PC-9 (cell line): Measurements from ENCODE around the gene ZSWIM3. TPM values are rescaled to one million over a fixed set of nuclear protein-coding genes. Genes with fewer than 3 reads are reported as not detected.

Experiments used
- BruUV-seq: library from RNA; stranded (reverse); fragments of 400-500 nt; replicated peaks from 2 replicates; lab custom pipeline; 2021; lab: Mats Ljungman, UMichigan
- CTCF ChIA-PET: fragments of 300-600 bp; sonication (Branson Sonifier 250); formaldehyde crosslinking; loops from one replicate; lab custom pipeline; 2022; ENCODE audit warnings: antibody characterized with exemption; lab: Charles Lee
- POLR2A ChIA-PET: fragments of 300-600 bp; sonication (Branson Sonifier 250); formaldehyde crosslinking; loops from one replicate; lab custom pipeline; 2022; ENCODE audit warnings: antibody characterized with exemption; ENCODE audit not compliant: unreplicated experiment; lab: Charles Lee
- DNase-seq, 2 experiments: peaks; one replicate each; pipeline versions ENCODE4 v3.0.0 to v3.0.0-alpha.2; 2015 to 2022; ENCODE audit warnings: mixed read lengths in 1 of 2
- H2AFZ ChIP-seq: fragments of 200-600 bp; sonication (generic); 2 replicates; pipeline ENCODE4 v1.8.1; 2017; ENCODE audit warnings: antibody characterized with exemption
- H3F3A ChIP-seq: fragments of 200-600 bp; sonication (generic); 2 replicates; pipeline ENCODE4 v1.8.1; 2017; ENCODE audit warnings: antibody characterized with exemption, mild to moderate bottlenecking, low read depth; ENCODE audit not compliant: insufficient read depth
- H3K27ac ChIP-seq: fragments of 200-600 bp; sonication (generic); 2 replicates; pipeline ENCODE4 v1.6.1; 2016; ENCODE audit warnings: mixed run types
- H3K27me3 ChIP-seq: fragments of 200-600 bp; sonication (generic); 2 replicates; pipeline ENCODE4 v1.6.1; 2016; ENCODE audit warnings: low read depth, mixed run types; ENCODE audit not compliant: insufficient read depth
- H3K36me3 ChIP-seq: fragments of 200-600 bp; sonication (generic); 2 replicates; pipeline ENCODE4 v1.6.1; 2016; ENCODE audit warnings: low read depth, mixed run types
- H3K4me1 ChIP-seq: fragments of 200-600 bp; sonication (generic); replicated peaks from 2 replicates; pipeline ENCODE4 v1.6.1; 2016; ENCODE audit warnings: mixed run types; ENCODE audit not compliant: insufficient read depth
- H3K4me2 ChIP-seq: fragments of 200-600 bp; sonication (generic); 2 replicates; pipeline ENCODE4 v1.6.1; 2017; ENCODE audit warnings: mixed run types
- H3K4me3 ChIP-seq: fragments of 200-600 bp; sonication (generic); 2 replicates; pipeline ENCODE4 v1.6.1; 2016; ENCODE audit warnings: mixed run types
- H3K79me2 ChIP-seq: fragments of 200-600 bp; sonication (generic); 2 replicates; pipeline ENCODE4 v1.6.1; 2017; ENCODE audit warnings: low read depth, mixed run types
- H3K9me2 ChIP-seq: fragments of 200-600 bp; sonication (generic); 2 replicates; pipeline ENCODE4 v1.8.1; 2017; ENCODE audit warnings: mild to moderate bottlenecking; ENCODE audit not compliant: insufficient read depth
- H3K9me3 ChIP-seq: fragments of 200-600 bp; sonication (generic); 2 replicates; pipeline ENCODE4 v1.8.1; 2016; ENCODE audit warnings: low read depth; ENCODE audit not compliant: insufficient read depth
- H4K20me1 ChIP-seq: fragments of 200-600 bp; sonication (generic); 2 replicates; pipeline ENCODE4 v1.8.1; 2017; ENCODE audit not compliant: insufficient read depth
- EZH2 ChIP-seq: fragments of 200-600 bp; sonication (generic); IDR thresholded peaks from 2 replicates; pipeline ENCODE4 v1.8.0; 2017; ENCODE audit warnings: antibody characterized with exemption, low read depth
- intact Hi-C: fragments of 100-400 bp; cut with micrococcal nuclease; formaldehyde crosslinking; loops from one replicate; pipeline ENCODE4 v1.10.0; 2022; ENCODE audit not compliant: unreplicated experiment
- total RNA-seq: library from RNA; stranded (reverse); gene quantifications from 2 replicates; pipeline ENCODE4 v1.2.3, GENCODE V29; 2021
- TF ChIP-seq, protein P1 (sequence below): fragments of 200-600 bp; sonication (generic); conservative IDR thresholded peaks from 2 replicates; pipeline ENCODE4 v1.6.1; 2017; ENCODE audit warnings: mixed run types, antibody characterized with exemption, mild to moderate bottlenecking, moderate library complexity

The ZSWIM3 gene
- total RNA-seq, 1 experiment from 2014 or later: 2.7 TPM

DNA sequence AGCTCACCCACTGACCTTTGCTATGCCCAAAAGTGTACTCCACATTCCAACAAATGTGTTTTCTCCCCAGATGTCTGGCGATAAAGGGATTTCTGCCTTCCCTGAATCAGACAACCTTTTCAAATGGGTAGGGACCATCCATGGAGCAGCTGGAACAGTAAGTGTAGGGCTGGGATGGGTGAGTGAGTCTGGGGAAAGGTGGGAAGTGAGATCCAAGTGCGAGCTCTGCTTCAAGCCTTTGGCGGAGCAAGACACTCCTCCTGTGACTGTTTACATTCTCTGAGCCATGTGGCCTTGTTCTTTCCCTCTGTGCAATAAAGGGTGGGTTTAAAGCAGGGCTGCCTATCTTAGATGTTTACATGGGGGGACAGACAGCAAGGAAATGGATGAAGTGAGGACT lies 43.1 kb upstream of the ZSWIM3 start:
- CTCF ChIA-PET: no interaction called here
- peaks cover 75% of the 10 kb centered on the region for H3F3A ChIP-seq
- H3K79me2 ChIP-seq: peaks cover 29% of the 10 kb centered on the region
- POLR2A ChIA-PET: no interaction called here
- H3K36me3 ChIP-seq: peaks cover 36% of the 10 kb centered on the region
- no peak for TF ChIP-seq EZH2
- TF ChIP-seq, protein P1, sequence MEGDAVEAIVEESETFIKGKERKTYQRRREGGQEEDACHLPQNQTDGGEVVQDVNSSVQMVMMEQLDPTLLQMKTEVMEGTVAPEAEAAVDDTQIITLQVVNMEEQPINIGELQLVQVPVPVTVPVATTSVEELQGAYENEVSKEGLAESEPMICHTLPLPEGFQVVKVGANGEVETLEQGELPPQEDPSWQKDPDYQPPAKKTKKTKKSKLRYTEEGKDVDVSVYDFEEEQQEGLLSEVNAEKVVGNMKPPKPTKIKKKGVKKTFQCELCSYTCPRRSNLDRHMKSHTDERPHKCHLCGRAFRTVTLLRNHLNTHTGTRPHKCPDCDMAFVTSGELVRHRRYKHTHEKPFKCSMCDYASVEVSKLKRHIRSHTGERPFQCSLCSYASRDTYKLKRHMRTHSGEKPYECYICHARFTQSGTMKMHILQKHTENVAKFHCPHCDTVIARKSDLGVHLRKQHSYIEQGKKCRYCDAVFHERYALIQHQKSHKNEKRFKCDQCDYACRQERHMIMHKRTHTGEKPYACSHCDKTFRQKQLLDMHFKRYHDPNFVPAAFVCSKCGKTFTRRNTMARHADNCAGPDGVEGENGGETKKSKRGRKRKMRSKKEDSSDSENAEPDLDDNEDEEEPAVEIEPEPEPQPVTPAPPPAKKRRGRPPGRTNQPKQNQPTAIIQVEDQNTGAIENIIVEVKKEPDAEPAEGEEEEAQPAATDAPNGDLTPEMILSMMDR: no peak
- no peaks in the 10 kb centered on the region for H3K27me3 ChIP-seq
- H3K27ac ChIP-seq: no peak overlapping the region
- DNase-seq: peak in 1 of 2 experiments; percentile 19
- H3K9me2 ChIP-seq: no peaks in the 10 kb centered on the region
- no peaks in the 10 kb centered on the region for H3K9me3 ChIP-seq
- H3K4me2 ChIP-seq: peak overlapping the region; percentile 60
- H3K4me3 ChIP-seq: peak overlapping the region; percentile 77; the same call in 1 of the 2 replicates
- no peaks in the 10 kb centered on the region for H4K20me1 ChIP-seq
- H2AFZ ChIP-seq: no peak overlapping the region
- peaks cover 53% of the 10 kb centered on the region for H3K4me1 ChIP-seq
- BruUV-seq: no TSS peak
- intact Hi-C loops: loop anchor here (5.0 kb wide), 1 partner anchor 148 kb away; no protein-coding TSS in a partner anchor

DNA sequence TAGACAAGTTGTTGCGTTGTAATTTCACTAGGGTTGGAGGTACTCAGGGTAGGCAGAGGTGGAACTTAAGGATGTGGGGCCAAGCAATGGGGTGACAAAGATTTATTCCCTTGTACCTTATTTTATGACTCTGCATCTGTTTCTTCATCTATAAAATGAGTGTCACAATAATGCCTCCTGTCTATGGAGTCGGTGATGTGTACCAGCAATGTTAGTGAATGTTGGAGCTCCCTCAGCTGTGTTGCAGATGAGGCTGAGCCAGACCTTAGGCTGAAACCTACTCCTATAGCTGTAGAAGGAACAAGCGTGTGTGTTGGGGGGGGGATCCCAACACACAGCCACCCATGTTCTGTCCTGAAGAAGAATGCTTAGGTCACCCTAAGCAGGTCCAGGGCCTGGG lies 40.5 kb upstream of the ZSWIM3 start:
- no peak overlapping the region for H2AFZ ChIP-seq
- H3K27ac ChIP-seq: peak overlapping the region; percentile 71
- no peaks in the 10 kb centered on the region for H3K9me3 ChIP-seq
- ChIA-PET POLR2A (interaction anchor here (0.8 kb wide), 1 partner anchor 88 kb away, joined by 7 read pairs; no protein-coding TSS in a partner anchor), CTCF (no interaction called here)
- H3K4me1 ChIP-seq: peaks cover 54% of the 10 kb centered on the region
- TF ChIP-seq, protein P1: no peak
- TF ChIP-seq EZH2: no peak
- H4K20me1 ChIP-seq: no peaks in the 10 kb centered on the region
- H3K4me2 ChIP-seq: peak overlapping the region; percentile 62
- H3K27me3 ChIP-seq: no peaks in the 10 kb centered on the region
- peaks cover 66% of the 10 kb centered on the region for H3F3A ChIP-seq
- peak in 1 of 2 experiments; percentile 31 for DNase-seq
- H3K79me2 ChIP-seq: peaks cover 29% of the 10 kb centered on the region
- H3K36me3 ChIP-seq: peaks cover 14% of the 10 kb centered on the region; the same call in 1 of the 2 replicates
- H3K4me3 ChIP-seq: no peak overlapping the region
- intact Hi-C loops: loop anchor here (5.0 kb wide), 1 partner anchor 75 kb away; the partner anchor contains the start of genes CTSA and NEURL2
- no peaks in the 10 kb centered on the region for H3K9me2 ChIP-seq
- no TSS peak for BruUV-seq

DNA sequence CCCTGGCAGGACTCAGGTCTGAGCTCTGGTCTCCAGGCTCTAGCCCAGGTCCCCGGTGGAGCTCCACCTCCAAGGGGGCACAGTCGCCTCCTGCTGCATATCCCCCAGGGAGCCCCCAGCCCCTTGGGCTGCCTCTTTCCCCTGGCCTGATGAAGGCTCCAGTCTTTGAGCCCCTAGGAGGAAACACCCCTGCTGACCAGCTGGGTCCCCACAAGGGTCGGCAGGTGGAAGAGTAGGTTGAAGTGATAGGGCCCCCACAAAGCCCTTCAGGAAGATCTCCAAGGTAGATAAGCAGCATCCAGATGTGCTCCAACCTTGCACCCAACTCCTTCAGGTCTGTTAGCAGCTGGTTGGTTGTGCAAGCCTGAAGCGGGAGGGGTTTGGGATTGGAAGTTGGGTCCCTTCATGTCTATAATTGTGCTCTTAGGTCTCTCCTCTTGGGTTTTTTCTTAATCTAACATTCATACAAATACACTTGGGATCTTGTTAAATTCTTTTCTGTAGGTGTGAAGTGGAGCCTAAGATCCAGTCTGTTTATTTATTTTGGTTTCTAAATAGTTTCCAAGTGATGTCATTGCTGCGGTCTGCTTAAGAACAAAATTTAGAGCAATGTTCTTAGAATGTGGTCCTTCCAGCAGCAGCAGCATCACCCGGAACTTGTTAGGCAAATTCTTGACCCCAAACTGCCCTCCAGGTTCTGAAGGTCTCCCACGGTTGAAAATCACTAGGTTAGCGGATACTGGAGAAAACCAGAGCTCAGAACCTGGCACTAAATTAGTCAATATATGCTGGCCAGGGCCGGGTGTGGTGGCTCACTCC lies 39.8 kb upstream of the ZSWIM3 start:
- ChIA-PET CTCF (no interaction called here), POLR2A (interaction anchor here (0.5 to 0.8 kb wide), 5 partner anchors 63 to 1651 kb away, joined by 3 to 7 read pairs (median 3); no protein-coding TSS in a partner anchor)
- no peaks in the 10 kb centered on the region for H4K20me1 ChIP-seq
- no peak overlapping the region for H3K4me3 ChIP-seq
- TF ChIP-seq, protein P1: no peak
- no peak for TF ChIP-seq EZH2
- peaks cover 28% of the 10 kb centered on the region for H3K79me2 ChIP-seq
- peak overlapping the region; percentile 71 for H3K27ac ChIP-seq
- peaks cover 14% of the 10 kb centered on the region; the same call in 1 of the 2 replicates for H3K36me3 ChIP-seq
- H3K9me2 ChIP-seq: no peaks in the 10 kb centered on the region
- H2AFZ ChIP-seq: no peak overlapping the region
- H3K9me3 ChIP-seq: no peaks in the 10 kb centered on the region
- peaks cover 70% of the 10 kb centered on the region for H3F3A ChIP-seq
- H3K4me2 ChIP-seq: peak overlapping the region; percentile 62
- intact Hi-C loops: loop anchor here (5.0 kb wide), 1 partner anchor 75 kb away; the partner anchor contains the start of genes CTSA and NEURL2
- DNase-seq: peak; percentile 55 to 96
- H3K27me3 ChIP-seq: no peaks in the 10 kb centered on the region
- BruUV-seq: no TSS peak
- peaks cover 59% of the 10 kb centered on the region for H3K4me1 ChIP-seq
